ENCODE data around the gene SRPK2. TPM values are rescaled to one million over a fixed set of nuclear protein-coding genes. Genes with fewer than 3 reads are reported as not detected.

Gene SRPK2
- total RNA-seq, 1 donor from 2014 or later: 47.1 TPM

DNA sequence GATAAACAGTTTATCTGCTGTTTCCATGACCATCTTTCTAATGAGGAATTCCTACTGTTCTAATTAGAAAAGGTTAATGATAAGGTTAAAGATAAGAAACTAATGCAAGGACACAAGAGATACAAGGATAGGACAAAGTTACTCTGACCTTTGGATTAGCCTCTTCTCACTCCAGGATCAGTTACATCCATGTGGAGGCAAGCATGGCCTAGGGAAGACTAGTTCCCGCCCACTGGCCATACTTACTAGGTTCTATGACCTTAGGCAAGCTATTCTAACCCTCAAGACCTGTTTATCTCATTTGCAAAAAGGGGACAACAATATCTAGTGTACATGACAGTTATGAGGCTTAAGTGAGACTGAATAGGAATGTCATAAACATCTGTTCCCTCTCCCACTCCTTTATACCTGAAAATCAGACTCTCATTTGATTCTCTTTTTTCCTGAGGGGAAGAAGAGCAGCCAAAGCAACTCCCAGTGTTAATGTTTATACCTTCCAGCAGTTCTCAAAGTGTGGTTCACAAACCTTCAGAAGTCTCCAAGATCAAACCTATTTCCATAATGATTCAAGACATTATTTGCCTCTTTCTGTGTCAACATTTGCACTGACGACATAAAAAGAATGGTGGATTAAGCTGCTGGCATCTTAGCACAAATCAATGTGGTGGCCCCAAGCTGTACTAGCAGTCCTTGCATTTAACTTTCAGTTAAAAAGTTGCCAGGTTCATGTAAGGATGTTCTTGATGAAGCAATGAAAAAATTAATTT, 72.0 kb downstream of the SRPK2 start:
- Histone ChIP-seq H3K9me3 (no peaks in the 10 kb centered on the region), H3K4me1 (no peaks in the 10 kb centered on the region), H3K4me3 (no peak overlapping the region), H3K27ac (no peak overlapping the region), H3K36me3 (no peaks in the 10 kb centered on the region), H3K27me3 (no peaks in the 10 kb centered on the region)
- intact Hi-C loops (cut with DNase I): no loop called here
- no peak for DNase-seq (ENCODE audit: extremely low spot score in 2 of 2)
- TF ChIP-seq, protein P1, sequence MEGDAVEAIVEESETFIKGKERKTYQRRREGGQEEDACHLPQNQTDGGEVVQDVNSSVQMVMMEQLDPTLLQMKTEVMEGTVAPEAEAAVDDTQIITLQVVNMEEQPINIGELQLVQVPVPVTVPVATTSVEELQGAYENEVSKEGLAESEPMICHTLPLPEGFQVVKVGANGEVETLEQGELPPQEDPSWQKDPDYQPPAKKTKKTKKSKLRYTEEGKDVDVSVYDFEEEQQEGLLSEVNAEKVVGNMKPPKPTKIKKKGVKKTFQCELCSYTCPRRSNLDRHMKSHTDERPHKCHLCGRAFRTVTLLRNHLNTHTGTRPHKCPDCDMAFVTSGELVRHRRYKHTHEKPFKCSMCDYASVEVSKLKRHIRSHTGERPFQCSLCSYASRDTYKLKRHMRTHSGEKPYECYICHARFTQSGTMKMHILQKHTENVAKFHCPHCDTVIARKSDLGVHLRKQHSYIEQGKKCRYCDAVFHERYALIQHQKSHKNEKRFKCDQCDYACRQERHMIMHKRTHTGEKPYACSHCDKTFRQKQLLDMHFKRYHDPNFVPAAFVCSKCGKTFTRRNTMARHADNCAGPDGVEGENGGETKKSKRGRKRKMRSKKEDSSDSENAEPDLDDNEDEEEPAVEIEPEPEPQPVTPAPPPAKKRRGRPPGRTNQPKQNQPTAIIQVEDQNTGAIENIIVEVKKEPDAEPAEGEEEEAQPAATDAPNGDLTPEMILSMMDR (IDR thresholded peaks at IDR 0.05): no peak

DNA sequence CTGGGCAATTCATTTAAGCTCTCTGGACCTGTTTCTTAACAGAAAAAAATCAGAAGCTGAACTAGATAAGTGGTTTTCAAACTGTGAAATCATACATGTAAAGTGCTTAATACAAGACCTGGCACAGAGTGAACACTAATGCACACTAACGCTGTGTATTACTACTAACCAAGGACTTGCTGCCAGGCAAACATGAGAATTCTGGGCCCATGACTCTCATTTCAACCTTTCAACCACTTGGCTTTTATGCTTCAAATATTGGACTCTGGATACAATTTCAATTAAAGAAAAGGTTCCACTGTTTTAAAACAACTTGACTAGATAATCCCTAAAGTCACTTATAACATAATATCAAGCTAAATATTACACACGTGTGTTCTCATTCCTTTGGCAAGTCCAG, 73.4 kb downstream of the SRPK2 start:
- Histone ChIP-seq H3K4me3 (no peak overlapping the region), H3K27ac (no peak overlapping the region), H3K9me3 (no peaks in the 10 kb centered on the region), H3K4me1 (no peaks in the 10 kb centered on the region), H3K27me3 (no peaks in the 10 kb centered on the region), H3K36me3 (no peaks in the 10 kb centered on the region)
- TF ChIP-seq POLR2A (IDR thresholded peaks at IDR 0.05) (no peak), POLR2AphosphoS5 (IDR thresholded peaks at IDR 0.05; ENCODE audit: insufficient read depth in 1 of 2, low read depth in 1 of 2) (no peak)
- TF ChIP-seq, protein P1 (IDR thresholded peaks at IDR 0.05): no peak
- intact Hi-C loops (cut with DNase I): no loop called here
- no peak for DNase-seq (ENCODE audit: extremely low spot score in 2 of 2)

DNA sequence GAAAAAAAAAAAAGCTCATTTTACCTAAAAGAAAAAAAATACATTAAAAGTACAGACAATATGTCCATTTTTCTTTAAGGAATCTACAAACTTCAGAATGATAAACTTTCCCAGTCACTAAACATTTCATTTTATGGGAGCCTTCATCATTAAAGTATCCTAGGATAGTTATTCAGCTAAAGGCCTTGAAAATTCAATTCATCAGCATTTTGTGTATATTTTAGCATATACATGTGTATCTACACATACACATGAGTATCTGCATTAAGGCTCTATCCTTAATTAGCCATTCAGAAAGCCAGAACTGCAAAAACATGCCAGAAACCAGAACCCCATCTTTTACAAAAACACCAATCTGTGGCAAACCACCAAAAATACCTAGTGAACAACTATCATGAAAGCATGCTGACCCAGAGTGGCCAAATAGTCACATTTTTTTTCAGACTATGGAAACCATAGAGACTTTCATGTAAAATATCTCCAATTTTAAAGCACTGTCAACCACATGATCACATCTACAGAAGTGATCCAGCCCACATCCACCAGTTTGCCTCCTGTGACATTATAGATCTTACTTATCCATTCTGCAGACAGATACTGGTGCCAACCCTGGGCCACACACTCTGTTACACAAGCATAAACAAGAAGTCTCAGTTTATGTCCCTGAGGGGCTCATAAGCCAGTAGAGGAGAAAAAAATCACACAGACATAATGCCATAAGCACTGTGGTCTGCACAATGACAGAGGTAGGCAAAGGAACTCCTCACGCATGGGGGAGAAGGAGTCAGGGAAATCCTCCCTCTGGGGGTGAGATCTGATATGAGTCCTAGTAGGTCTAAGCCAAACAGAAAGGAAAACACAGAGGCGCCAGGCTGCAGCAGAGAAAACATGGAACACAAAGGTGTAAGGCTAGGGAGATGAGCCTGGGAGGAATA, 79.2 kb downstream of the SRPK2 start:
- no peaks in the 10 kb centered on the region for H3K36me3 ChIP-seq
- no peaks in the 10 kb centered on the region for H3K27me3 ChIP-seq
- H3K4me3 ChIP-seq: no peak overlapping the region
- H3K9me3 ChIP-seq: no peaks in the 10 kb centered on the region
- TF ChIP-seq, protein P1 (IDR thresholded peaks at IDR 0.05): no peak
- TF ChIP-seq POLR2AphosphoS5 (IDR thresholded peaks at IDR 0.05; ENCODE audit: insufficient read depth in 1 of 2, low read depth in 1 of 2): no peak
- no peak for TF ChIP-seq POLR2A (IDR thresholded peaks at IDR 0.05)
- no peak for DNase-seq (ENCODE audit: extremely low spot score in 2 of 2)
- peaks cover 20% of the 10 kb centered on the region for H3K4me1 ChIP-seq
- intact Hi-C loops (cut with DNase I): no loop called here
- no peak overlapping the region for H3K27ac ChIP-seq

DNA sequence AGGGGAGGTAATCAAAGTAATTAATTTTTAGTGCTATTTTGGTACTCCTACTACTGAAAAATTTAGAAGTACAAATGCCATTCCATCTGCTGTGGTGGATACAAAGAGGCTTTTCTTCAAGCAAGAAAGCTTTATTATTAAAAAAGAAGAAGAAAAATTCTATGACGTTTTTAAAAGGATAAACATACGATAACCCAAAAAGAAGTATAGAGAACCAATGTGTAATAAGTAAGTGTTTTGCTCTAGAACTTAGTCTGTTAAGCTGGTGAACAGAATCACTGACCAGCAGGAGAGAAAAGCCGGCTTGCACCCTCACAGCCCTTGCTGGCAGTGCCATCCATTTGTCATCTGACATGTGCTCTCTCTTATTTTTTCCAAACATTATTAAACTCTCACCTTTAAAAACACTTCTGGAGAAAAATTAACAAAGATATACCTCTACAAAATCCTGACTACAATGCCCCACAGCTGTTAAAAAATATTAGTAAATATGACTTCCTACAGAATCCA, 81.5 kb downstream of the SRPK2 start:
- Histone ChIP-seq H3K9me3 (no peaks in the 10 kb centered on the region), H3K27me3 (no peaks in the 10 kb centered on the region), H3K4me1 (peaks cover 27% of the 10 kb centered on the region), H3K36me3 (no peaks in the 10 kb centered on the region), H3K27ac (no peak overlapping the region), H3K4me3 (no peak overlapping the region)
- intact Hi-C loops (cut with DNase I): no loop called here
- no peak for DNase-seq (ENCODE audit: extremely low spot score in 2 of 2)
- TF ChIP-seq, protein P1 (IDR thresholded peaks at IDR 0.05): no peak
- no peak for TF ChIP-seq POLR2A (IDR thresholded peaks at IDR 0.05)
